GM23338 (cell line): ENCODE data around the gene ERC1.

Experiments
- CTCF ChIP-seq, 2 experiments: fragments of 200-600 bp in 1 of 2; sonication (generic) in 1 of 2; conservative IDR thresholded peaks; 2 replicates each; pipeline versions ENCODE4 v1.5.1 to v1.6.1; 2016 to 2017; ENCODE audit warnings: antibody characterized with exemption in 2 of 2, low read depth in 2 of 2, mild to moderate bottlenecking in 2 of 2, moderate library complexity in 1 of 2
- EZH2 ChIP-seq: fragments of 200-600 bp; sonication (generic); IDR thresholded peaks from one replicate; pipeline ENCODE4 v1.8.0; 2017; ENCODE audit warnings: antibody characterized with exemption, mild to moderate bottlenecking, low read depth; ENCODE audit not compliant: unreplicated experiment
- REST ChIP-seq: IDR thresholded peaks from one replicate; pipeline ENCODE4 v1.6.1; 2018; ENCODE audit warnings: antibody characterized with exemption; ENCODE audit not compliant: unreplicated experiment

- no peak for TF ChIP-seq CTCF (conservative IDR thresholded peaks at IDR 0.05; ENCODE audit: low read depth in 2 of 2)
- TF ChIP-seq EZH2: no peak
- no peak for TF ChIP-seq REST
Observed at GRCh38 chr12:1494856-1495255, 503.8 kb downstream of the ERC1 start.
